OCI-LY7 (cell line): Measurements from ENCODE around the gene NRF1. TPM values are rescaled to one million over a fixed set of nuclear protein-coding genes. Genes with fewer than 3 reads are reported as not detected.

Source experiments
- BruUV-seq: library from RNA; stranded (reverse); fragments of 400-500 nt; replicated peaks from 2 replicates; lab custom pipeline; 2021; lab: Mats Ljungman, UMichigan
- CTCF ChIA-PET: fragments of 300-600 bp; sonication (Branson Sonifier 250); formaldehyde crosslinking; loops from one replicate; lab custom pipeline; 2022; ENCODE audit warnings: antibody characterized with exemption; ENCODE audit not compliant: unreplicated experiment; lab: Charles Lee
- POLR2A ChIA-PET: fragments of 300-600 bp; sonication (Branson Sonifier 250); formaldehyde crosslinking; loops from one replicate; lab custom pipeline; 2022; ENCODE audit warnings: antibody characterized with exemption; lab: Charles Lee
- DNase-seq: peaks from one replicate; pipeline ENCODE4 v3.0.0-alpha.2; 2015; ENCODE audit warnings: low spot score
- H2AFZ ChIP-seq: fragments of 200-600 bp; sonication (generic), shearing (Covaris generic); 2 replicates; pipeline ENCODE4 v1.6.1; 2014; ENCODE audit warnings: mild to moderate bottlenecking, antibody characterized with exemption, low read length, moderate library complexity
- H3K27ac ChIP-seq: fragments of 200-600 bp; sonication (generic); 2 replicates; pipeline ENCODE4 v1.5.1; 2014; ENCODE audit warnings: mixed run types, low read depth, mild to moderate bottlenecking, moderate library complexity, low read length, inconsistent platforms; ENCODE audit not compliant: poor library complexity, severe bottlenecking
- H3K36me3 ChIP-seq: fragments of 200-600 bp; sonication (generic); 2 replicates; pipeline ENCODE4 v1.6.1; 2014; ENCODE audit warnings: mild to moderate bottlenecking, antibody characterized with exemption, low read length, moderate library complexity, mixed read lengths; ENCODE audit not compliant: insufficient read depth
- H3K4me1 ChIP-seq: fragments of 200-600 bp; sonication (generic); 2 replicates; pipeline ENCODE4 v1.5.1; 2014; ENCODE audit warnings: mild to moderate bottlenecking, low read length; ENCODE audit not compliant: insufficient read depth, poor library complexity, severe bottlenecking
- H3K4me2 ChIP-seq: fragments of 200-600 bp; sonication (generic); 2 replicates; pipeline ENCODE4 v1.6.1; 2014; ENCODE audit warnings: mild to moderate bottlenecking, low read length
- H3K4me3 ChIP-seq: fragments of 200-600 bp; sonication (generic); 2 replicates; pipeline ENCODE4 v1.5.1; 2014; ENCODE audit warnings: mild to moderate bottlenecking, low read depth, low read length; ENCODE audit not compliant: poor library complexity, severe bottlenecking
- H3K79me2 ChIP-seq: fragments of 200-600 bp; sonication (generic); 2 replicates; pipeline ENCODE4 v1.6.1; 2016; ENCODE audit warnings: low read depth, mild to moderate bottlenecking, low read length, moderate library complexity, mixed read lengths; ENCODE audit not compliant: insufficient read depth
- H3K9me2 ChIP-seq: fragments of 200-600 bp; sonication (generic); 2 replicates; pipeline ENCODE4 v1.6.1; 2016; ENCODE audit warnings: mild to moderate bottlenecking, low read length, mixed read lengths; ENCODE audit not compliant: insufficient read depth
- H3K9me3 ChIP-seq: fragments of 200-600 bp; sonication (generic); 2 replicates; pipeline ENCODE4 v1.6.1; 2014; ENCODE audit warnings: mild to moderate bottlenecking, mixed run types, low read length, mixed read lengths
- H4K20me1 ChIP-seq: fragments of 200-600 bp; sonication (generic); 2 replicates; pipeline ENCODE4 v1.6.1; 2014; ENCODE audit warnings: mild to moderate bottlenecking, antibody characterized with exemption, low read length, moderate library complexity, mixed read lengths; ENCODE audit not compliant: insufficient read depth
- CTCF ChIP-seq: fragments of 200-600 bp; sonication (generic); conservative IDR thresholded peaks from 2 replicates; pipeline ENCODE4 v1.5.1; 2014; ENCODE audit warnings: mild to moderate bottlenecking, antibody characterized with exemption, low read length, moderate library complexity, mixed read lengths
- EZH2phosphoT487 ChIP-seq: fragments of 200-600 bp; sonication (generic); IDR thresholded peaks from 2 replicates; pipeline ENCODE4 v1.6.1; 2018; ENCODE audit warnings: low read depth, borderline replicate concordance, mild to moderate bottlenecking, mixed run types, antibody characterized with exemption, low read length, moderate library complexity, mixed read lengths
- intact Hi-C: fragments of 100-400 bp; cut with micrococcal nuclease; formaldehyde crosslinking; loops from one replicate; pipeline ENCODE4 v1.10.0; 2022; ENCODE audit not compliant: unreplicated experiment
- total RNA-seq, 2 experiments: library from RNA; depleted of rRNA in 1 of 2; stranded (reverse); fragments of >200 nt in 1 of 2; shearing (Covaris generic) in 1 of 2; gene quantifications; 2 replicates each; pipeline ENCODE4 v1.2.3, GENCODE V29; 2014 to 2022

The NRF1 gene
- total RNA-seq, 2 experiments from 2014 or later = 26.5 to 26.9 TPM

- no TSS peak for BruUV-seq
- POLR2A ChIA-PET = no interaction called here
Measured at GRCh38 chr7:129799350-129799955, 187.9 kb downstream of the NRF1 start.

DNA sequence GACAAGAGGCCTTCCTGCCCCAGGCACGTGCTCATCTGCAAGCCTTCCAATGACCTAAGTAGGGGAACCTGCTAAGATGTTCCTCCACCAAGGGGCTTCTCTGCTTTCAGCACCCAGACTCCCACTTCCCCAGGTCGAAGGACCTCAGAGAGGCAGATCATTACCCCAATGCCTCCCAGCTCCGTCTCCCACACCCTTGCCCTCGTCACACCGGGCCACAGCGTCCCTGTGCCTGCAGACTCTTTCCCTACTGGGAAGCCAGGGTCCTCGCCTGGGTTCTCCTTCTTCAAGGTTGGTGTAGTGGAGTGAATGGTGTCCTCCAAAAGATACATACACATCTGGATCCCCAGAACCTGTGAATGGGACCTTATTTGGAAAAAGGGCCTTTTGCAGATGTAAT lies 189.4 kb downstream of the NRF1 start:
- no TSS peak for BruUV-seq
- DNase-seq = no peak
- Histone ChIP-seq H4K20me1 (no peaks in the 10 kb centered on the region), H3K4me1 (no peaks in the 10 kb centered on the region), H3K79me2 (no peaks in the 10 kb centered on the region), H3K4me2 (no peak overlapping the region), H3K9me2 (no peaks in the 10 kb centered on the region), H2AFZ (no peak overlapping the region), H3K4me3 (no peak overlapping the region), H3K9me3 (no peaks in the 10 kb centered on the region), H3K36me3 (no peaks in the 10 kb centered on the region), H3K27ac (no peak overlapping the region)
- no peak for TF ChIP-seq CTCF
- no peak for TF ChIP-seq EZH2phosphoT487
- CTCF ChIA-PET = no interaction called here
- intact Hi-C loops = no loop called here
- POLR2A ChIA-PET = no interaction called here

More at GRCh38 chr7:129799350-129799955, 187.9 kb downstream of the NRF1 start:
- Histone ChIP-seq H2AFZ (no peak overlapping the region), H3K4me2 (no peak overlapping the region), H3K4me1 (no peaks in the 10 kb centered on the region), H3K9me3 (no peaks in the 10 kb centered on the region), H4K20me1 (no peaks in the 10 kb centered on the region), H3K9me2 (no peaks in the 10 kb centered on the region), H3K27ac (no peak overlapping the region), H3K4me3 (no peak overlapping the region), H3K79me2 (no peaks in the 10 kb centered on the region), H3K36me3 (no peaks in the 10 kb centered on the region)
- intact Hi-C loops = no loop called here
- CTCF ChIA-PET = no interaction called here
- no peak for DNase-seq
- TF ChIP-seq EZH2phosphoT487 (no peak), CTCF (no peak)

DNA sequence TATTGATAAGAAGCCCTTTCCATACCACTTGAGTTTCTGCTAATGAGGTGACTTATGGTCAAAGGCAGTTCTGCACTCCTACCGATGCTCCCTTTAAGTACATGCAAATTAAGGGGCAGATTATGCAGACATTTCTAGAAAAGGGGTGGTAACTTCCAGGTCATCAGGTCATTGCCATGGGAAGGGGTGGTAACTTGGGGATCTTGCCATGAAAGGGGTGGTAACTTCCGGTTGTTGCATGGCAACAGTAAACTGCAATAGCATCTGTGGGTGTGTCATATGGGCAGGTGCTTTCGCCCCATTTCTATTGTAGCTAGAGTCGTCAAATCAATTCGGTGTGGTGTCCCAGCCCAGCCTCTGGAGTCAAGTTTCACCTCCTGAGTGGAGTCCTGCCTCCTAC lies 190.4 kb downstream of the NRF1 start:
- BruUV-seq = no TSS peak
- H4K20me1 ChIP-seq = no peaks in the 10 kb centered on the region
- H2AFZ ChIP-seq = no peak overlapping the region
- no peak for DNase-seq
- no peaks in the 10 kb centered on the region for H3K79me2 ChIP-seq
- no peak overlapping the region for H3K4me3 ChIP-seq
- H3K9me3 ChIP-seq = no peaks in the 10 kb centered on the region
- no peaks in the 10 kb centered on the region for H3K36me3 ChIP-seq
- intact Hi-C loops = no loop called here
- no peak overlapping the region for H3K4me2 ChIP-seq
- CTCF ChIA-PET = no interaction called here
- no peaks in the 10 kb centered on the region for H3K4me1 ChIP-seq
- H3K27ac ChIP-seq = no peak overlapping the region
- POLR2A ChIA-PET = no interaction called here
- no peaks in the 10 kb centered on the region for H3K9me2 ChIP-seq
- TF ChIP-seq CTCF = no peak
- TF ChIP-seq EZH2phosphoT487 = no peak
